ENCODE data around the gene KCNT1.

KCNT1 gene

DNA sequence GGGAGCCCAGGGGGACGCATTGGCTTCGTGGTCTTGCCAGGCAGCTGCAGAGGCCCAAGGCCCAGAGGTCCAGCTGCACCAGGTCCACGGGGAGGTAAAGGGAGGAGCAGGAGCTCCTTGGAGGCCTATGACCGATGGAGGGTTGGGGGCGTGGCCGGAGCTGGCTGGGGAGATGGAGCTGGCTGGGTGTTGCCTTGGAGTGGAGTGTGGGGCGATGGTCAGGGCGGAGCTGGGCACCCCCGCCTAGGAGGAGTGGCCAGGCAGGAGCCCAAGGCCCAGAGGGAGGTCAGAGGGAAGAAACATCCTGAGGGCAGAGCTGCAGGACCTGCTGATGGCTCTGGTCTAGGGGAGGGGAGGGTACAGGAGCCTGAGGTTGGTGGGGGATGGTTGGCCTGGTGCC, 44.6 kb downstream of the KCNT1 start:
- H3K4me3 ChIP-seq (ENCODE audit: low read depth, low read length): no peak overlapping the region
- TF ChIP-seq, protein P1, sequence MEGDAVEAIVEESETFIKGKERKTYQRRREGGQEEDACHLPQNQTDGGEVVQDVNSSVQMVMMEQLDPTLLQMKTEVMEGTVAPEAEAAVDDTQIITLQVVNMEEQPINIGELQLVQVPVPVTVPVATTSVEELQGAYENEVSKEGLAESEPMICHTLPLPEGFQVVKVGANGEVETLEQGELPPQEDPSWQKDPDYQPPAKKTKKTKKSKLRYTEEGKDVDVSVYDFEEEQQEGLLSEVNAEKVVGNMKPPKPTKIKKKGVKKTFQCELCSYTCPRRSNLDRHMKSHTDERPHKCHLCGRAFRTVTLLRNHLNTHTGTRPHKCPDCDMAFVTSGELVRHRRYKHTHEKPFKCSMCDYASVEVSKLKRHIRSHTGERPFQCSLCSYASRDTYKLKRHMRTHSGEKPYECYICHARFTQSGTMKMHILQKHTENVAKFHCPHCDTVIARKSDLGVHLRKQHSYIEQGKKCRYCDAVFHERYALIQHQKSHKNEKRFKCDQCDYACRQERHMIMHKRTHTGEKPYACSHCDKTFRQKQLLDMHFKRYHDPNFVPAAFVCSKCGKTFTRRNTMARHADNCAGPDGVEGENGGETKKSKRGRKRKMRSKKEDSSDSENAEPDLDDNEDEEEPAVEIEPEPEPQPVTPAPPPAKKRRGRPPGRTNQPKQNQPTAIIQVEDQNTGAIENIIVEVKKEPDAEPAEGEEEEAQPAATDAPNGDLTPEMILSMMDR (IDR thresholded peaks at IDR 0.05; ENCODE audit: low read depth, low read length): no peak

DNA sequence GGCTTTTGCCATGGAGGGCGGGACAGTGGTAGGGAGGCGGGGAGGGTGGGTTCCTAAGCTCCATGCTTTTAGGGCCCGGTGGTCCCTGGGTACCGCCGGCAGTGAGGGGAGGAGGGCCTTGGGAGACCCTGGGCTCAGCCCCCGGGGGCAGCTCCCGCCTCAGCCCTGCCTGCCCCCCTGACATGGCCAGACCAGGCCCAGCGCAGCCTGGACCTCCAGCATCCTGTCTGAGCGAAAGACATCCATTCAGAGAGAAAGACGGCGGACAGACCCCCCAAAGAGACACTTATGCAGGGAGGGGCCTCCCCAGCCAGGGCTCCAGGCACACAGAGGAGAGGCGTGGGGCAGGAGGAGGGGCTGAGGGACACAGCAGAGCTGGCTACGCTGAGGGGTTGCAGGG, 45.3 kb downstream of the KCNT1 start:
- H3K4me3 ChIP-seq (ENCODE audit: low read depth, low read length): no peak overlapping the region
- TF ChIP-seq, protein P1 (IDR thresholded peaks at IDR 0.05; ENCODE audit: low read depth, low read length): no peak

DNA sequence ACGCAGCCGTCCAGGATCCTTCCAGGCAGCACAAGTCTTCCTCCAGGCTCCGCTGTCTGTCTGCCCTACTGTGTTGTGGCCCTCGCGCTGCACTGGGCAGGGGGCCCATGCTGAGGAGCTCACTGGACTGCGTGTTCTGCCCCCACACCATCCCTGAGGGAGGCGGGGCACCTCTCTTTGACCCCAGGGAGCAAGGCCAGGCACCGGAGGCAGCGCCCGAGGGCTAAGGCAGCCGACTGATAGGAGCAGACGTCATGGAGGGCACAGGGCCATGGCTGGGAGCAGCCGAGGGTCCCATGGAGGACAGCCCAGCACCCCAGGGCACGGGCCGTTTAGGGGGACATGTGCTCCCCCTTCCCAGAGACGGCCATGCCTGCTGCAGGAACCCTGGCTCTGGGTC, 46.7 kb downstream of the KCNT1 start:
- TF ChIP-seq, protein P1 (IDR thresholded peaks at IDR 0.05; ENCODE audit: low read depth, low read length): no peak
- no peak overlapping the region for H3K4me3 ChIP-seq (ENCODE audit: low read depth, low read length)

DNA sequence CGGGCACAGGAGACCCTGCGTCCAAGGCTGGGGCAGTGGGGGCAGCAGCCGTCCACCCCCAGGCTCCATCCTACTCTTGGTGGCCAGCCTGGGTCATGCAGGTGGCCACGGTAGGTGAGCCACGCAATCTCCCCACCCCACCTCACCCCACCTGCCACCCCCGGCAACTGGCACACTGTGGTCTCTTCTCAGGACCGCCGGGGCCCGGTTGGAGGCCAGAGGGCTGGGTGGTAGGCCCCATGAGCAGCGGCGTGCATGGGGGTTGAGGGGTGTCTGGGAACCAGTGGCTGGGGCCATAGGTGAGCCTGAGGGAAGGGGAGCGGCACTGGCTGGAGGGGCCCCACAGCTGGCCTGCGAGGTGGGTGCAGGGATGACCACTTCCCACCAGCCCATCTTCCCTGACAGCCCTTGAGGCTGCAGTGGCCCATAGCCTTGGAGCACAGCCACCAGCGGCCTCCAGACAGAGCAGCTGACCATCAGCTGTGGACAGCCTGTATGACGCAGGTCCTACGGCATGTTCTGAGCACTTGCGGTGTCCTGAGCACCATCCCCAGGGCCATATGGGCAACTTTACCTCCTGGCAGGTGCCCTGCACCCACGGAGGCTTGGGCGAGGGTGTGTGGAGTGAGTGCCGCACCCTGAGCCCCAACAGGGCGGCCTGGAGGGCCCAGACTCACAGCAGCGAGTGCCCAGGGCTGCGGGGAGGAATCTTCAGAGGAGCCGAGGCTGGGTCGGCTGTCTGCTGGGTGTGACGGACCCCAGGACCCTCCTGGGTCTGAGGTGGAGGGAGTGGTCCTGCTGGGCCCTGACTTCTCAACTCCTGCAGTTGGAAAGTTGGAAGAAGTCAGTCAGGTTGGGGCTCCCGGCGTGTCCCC, 47.4 kb downstream of the KCNT1 start:
- no peak overlapping the region for H3K4me3 ChIP-seq (ENCODE audit: low read depth, low read length)
- TF ChIP-seq, protein P1 (IDR thresholded peaks at IDR 0.05; ENCODE audit: low read depth, low read length): no peak

DNA sequence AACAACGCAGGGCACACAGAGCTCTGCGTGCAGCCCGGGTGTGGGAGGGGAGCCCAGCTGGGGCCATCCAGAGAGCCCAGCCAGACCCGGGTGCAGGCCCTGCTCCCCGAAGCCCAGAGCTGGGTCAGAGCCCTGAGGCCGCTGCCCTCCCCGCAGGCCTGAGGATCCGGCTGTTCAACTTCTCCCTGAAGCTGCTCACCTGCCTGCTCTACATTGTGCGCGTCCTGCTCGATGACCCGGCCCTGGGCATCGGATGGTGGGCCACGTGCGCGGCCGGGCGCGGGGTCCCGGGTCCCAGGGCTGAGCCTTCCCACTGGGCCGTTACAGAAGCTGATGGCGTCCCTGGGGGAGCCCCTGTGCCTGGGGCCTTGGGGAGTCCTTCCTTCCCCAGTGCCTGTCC, 48.8 kb downstream of the KCNT1 start:
- no peak overlapping the region for H3K4me3 ChIP-seq (ENCODE audit: low read depth, low read length)

DNA sequence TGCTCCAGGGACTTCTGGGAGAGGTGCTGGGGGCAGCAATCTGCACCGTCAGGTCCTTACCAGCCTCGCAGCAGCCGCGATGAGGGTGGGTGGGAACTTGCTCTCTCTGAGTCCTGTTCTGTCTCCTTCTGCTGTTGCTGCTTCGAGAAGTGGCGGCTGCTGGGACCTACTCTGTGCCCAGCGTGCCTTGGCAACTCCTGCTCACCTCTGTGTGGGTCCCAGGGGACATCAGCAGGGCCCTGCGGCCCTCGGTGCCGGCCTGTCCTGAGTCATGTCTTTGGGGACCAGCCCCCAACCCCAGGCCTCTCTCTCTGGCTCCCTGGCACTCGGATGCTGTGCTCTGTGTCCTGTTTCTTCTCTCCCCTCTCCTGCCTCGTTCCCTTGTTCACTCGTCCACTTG, 49.5 kb downstream of the KCNT1 start:
- TF ChIP-seq, protein P1 (IDR thresholded peaks at IDR 0.05; ENCODE audit: low read depth, low read length): no peak
- no peak overlapping the region for H3K4me3 ChIP-seq (ENCODE audit: low read depth, low read length)

More for the DNA sequence above, 48.8 kb downstream of the KCNT1 start:
- TF ChIP-seq, protein P1 (IDR thresholded peaks at IDR 0.05; ENCODE audit: low read depth, low read length): no peak

Measured in WI38 (cell line).